ENCODE results near the gene ADAMTS8. TPM values are rescaled to one million over a fixed set of nuclear protein-coding genes. Genes with fewer than 3 reads are reported as not detected.

Gene ADAMTS8
- total RNA-seq, 1 experiment from 2014 or later = 0.07 TPM

GRCh38 chr11:130470832-130471706 lies 42.7 kb upstream of the ADAMTS8 start:
- H3K36me3 ChIP-seq (ENCODE audit: control insufficient read depth in 1 of 2, insufficient read depth in 2 of 2, low read length in 2 of 2) = no peaks in the 10 kb centered on the region

More at GRCh38 chr11:130470832-130471706, 42.7 kb upstream of the ADAMTS8 start:
- Histone ChIP-seq H3K27ac (ENCODE audit: low read depth, low read length) (no peak overlapping the region), H4K20me1 (ENCODE audit: insufficient read depth) (no peaks in the 10 kb centered on the region), H3K4me2 (ENCODE audit: low read length) (no peak overlapping the region), H3K9me3 (ENCODE audit: control insufficient read depth in 1 of 2, insufficient read depth in 1 of 2, low read depth in 1 of 2, low read length in 2 of 2) (no peaks in the 10 kb centered on the region), H3K4me1 (ENCODE audit: control insufficient read depth in 1 of 2, insufficient read depth in 2 of 2, low read length in 2 of 2) (no peaks in the 10 kb centered on the region), H3K27me3 (ENCODE audit: insufficient read depth, low read length) (no peaks in the 10 kb centered on the region), H3K4me3 (replicated peaks in 1 of 2; ENCODE audit: low read depth in 1 of 2, low read length in 2 of 2) (no peak overlapping the region), H3K9ac (ENCODE audit: low read length) (no peak overlapping the region), H3K9me2 (ENCODE audit: insufficient read depth) (no peaks in the 10 kb centered on the region), H3K79me2 (ENCODE audit: insufficient read depth, low read length) (no peaks in the 10 kb centered on the region), H2AFZ (ENCODE audit: low read depth, low read length, poor library complexity, severe bottlenecking) (no peak overlapping the region)
- DNase-seq (ENCODE audit: low read depth, low spot score) (no peak), ATAC-seq (no peak)
- ChIA-PET CTCF (no interaction called here), POLR2A (no interaction called here), RAD21 (ENCODE audit: low non-redundant PET in 1 of 2, low total read pairs in 2 of 2, uncharacterized antibody in 2 of 2, unreplicated experiment in 2 of 2) (no interaction called here)
- intact Hi-C loops (cut with micrococcal nuclease) = no loop called here
- TF ChIP-seq YY1 (IDR thresholded peaks at IDR 0.05; ENCODE audit: extremely low read depth, insufficient replicate concordance, low read depth, low read length) = no peak
- no peak for TF ChIP-seq POLR2AphosphoS5 (IDR thresholded peaks at IDR 0.05; ENCODE audit: low read depth, low read length)
- no peak for TF ChIP-seq SRF (IDR thresholded peaks at IDR 0.05; ENCODE audit: low read depth)
- TF ChIP-seq RAD21 (IDR thresholded peaks at IDR 0.05; ENCODE audit: low read depth) = no peak
- no peak for TF ChIP-seq REST (IDR thresholded peaks at IDR 0.05; ENCODE audit: low read depth)
- no peak for TF ChIP-seq POLR2A (IDR thresholded peaks at IDR 0.05; ENCODE audit: borderline replicate concordance, extremely low read depth, insufficient read depth, insufficient read length)
- no peak for TF ChIP-seq EZH2 (IDR thresholded peaks at IDR 0.05)
- TF ChIP-seq CBX3 (IDR thresholded peaks at IDR 0.05; ENCODE audit: low read depth) = no peak
- TF ChIP-seq, protein P1, sequence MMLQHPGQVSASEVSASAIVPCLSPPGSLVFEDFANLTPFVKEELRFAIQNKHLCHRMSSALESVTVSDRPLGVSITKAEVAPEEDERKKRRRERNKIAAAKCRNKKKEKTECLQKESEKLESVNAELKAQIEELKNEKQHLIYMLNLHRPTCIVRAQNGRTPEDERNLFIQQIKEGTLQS (IDR thresholded peaks at IDR 0.05) = no peak
- TF ChIP-seq, protein P2, sequence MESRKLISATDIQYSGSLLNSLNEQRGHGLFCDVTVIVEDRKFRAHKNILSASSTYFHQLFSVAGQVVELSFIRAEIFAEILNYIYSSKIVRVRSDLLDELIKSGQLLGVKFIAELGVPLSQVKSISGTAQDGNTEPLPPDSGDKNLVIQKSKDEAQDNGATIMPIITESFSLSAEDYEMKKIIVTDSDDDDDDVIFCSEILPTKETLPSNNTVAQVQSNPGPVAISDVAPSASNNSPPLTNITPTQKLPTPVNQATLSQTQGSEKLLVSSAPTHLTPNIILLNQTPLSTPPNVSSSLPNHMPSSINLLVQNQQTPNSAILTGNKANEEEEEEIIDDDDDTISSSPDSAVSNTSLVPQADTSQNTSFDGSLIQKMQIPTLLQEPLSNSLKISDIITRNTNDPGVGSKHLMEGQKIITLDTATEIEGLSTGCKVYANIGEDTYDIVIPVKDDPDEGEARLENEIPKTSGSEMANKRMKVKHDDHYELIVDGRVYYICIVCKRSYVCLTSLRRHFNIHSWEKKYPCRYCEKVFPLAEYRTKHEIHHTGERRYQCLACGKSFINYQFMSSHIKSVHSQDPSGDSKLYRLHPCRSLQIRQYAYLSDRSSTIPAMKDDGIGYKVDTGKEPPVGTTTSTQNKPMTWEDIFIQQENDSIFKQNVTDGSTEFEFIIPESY (IDR thresholded peaks at IDR 0.05; ENCODE audit: extremely low read depth, insufficient replicate concordance, low read length) = no peak
- TF ChIP-seq EZH2phosphoT487 (IDR thresholded peaks at IDR 0.05; ENCODE audit: borderline replicate concordance) = no peak
- TF ChIP-seq ZNF274 (IDR thresholded peaks at IDR 0.05; ENCODE audit: low read depth, low read length) = no peak
- TF ChIP-seq EGR1 (IDR thresholded peaks at IDR 0.05; ENCODE audit: low read depth) = no peak
- no peak for TF ChIP-seq FOSL1 (IDR thresholded peaks at IDR 0.05; ENCODE audit: low read depth)
- no peak for TF ChIP-seq SP1 (IDR thresholded peaks at IDR 0.05; ENCODE audit: low read depth)
- TF ChIP-seq, protein P3, sequence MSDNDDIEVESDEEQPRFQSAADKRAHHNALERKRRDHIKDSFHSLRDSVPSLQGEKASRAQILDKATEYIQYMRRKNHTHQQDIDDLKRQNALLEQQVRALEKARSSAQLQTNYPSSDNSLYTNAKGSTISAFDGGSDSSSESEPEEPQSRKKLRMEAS (IDR thresholded peaks at IDR 0.05) = no peak
- no TSS peak for BruUV-seq (replicated peaks)

All from HCT116 (cell line).